Stimulated activated CD8-positive, alpha-beta memory T cell treated with anti-CD3 and anti-CD28 coated beads, Interleukin-12 subunit alpha, Interleukin-12 subunit beta, amount 100 ng/mL, for 24 hours (primary cell): Measurements from ENCODE around the gene TMEM45A.
A peak's percentile ranks its signal among the peaks of the same experiment; 100 is the strongest.
"Not testable (repeated sequence)": the region's sequence is repeated elsewhere in the genome, so short reads cannot be mapped to it uniquely, and the experiment has no call there.

Source experiments
- DNase-seq: peaks from one replicate; pipeline ENCODE4 v3.0.0-alpha.2; 2020; ENCODE audit errors: extremely low read depth

Gene TMEM45A

GRCh38 chr3:100492059-100493006 lies at the start of gene TMEM45A:
Gene TMEM45A, plus strand, starts transcription at chr3:100492619. Its CDS starts 62,593 bp downstream, at chr3:100555212.
- peak; percentile 52 for DNase-seq

DNA sequence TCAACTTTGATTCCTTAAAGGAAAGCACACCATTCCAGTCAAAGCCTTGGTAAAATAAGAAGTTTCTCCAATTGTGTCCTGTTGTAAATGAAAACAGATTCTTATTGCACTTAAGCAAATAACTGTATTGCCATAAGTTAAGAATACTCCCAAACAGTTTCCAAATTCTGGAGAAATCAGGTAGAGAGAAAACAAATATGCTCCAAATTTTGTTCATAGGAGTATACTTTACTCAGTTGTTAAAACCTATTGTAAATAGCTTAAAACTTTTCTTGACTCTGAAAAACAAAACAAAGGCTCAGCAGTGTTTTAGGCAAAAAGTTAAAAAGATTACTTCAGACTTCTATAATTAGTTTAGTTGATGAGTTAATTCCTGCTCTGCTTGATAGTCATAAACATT lies 48.7 kb upstream of the TMEM45A start:
- DNase-seq: no peak

GRCh38 chr3:100447067-100447466 lies 45.4 kb upstream of the TMEM45A start:
- not testable (repeated sequence) for DNase-seq

- DNase-seq: no peak
Measured at GRCh38 chr3:100448079-100448478, 44.3 kb upstream of the TMEM45A start.

DNA sequence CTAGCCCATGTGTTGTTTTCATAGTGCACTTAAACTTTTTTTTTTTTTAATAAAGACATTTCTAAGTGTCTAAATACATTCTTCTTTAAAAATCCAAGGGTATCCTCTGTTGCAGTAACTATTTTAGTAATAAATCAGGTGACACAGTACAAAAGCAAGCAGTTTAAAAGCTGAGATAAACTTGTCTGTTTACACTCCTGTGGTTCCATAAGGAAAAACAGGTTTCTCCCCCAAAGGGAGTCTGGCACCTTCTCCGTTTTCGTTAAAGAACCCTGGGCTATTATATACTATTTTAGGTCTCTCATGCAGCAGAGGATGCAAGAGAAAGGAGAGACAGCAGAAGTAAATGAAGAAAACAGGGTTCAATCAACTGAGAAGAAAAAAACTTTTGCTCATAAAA lies 43.2 kb upstream of the TMEM45A start:
- DNase-seq: no peak

DNA sequence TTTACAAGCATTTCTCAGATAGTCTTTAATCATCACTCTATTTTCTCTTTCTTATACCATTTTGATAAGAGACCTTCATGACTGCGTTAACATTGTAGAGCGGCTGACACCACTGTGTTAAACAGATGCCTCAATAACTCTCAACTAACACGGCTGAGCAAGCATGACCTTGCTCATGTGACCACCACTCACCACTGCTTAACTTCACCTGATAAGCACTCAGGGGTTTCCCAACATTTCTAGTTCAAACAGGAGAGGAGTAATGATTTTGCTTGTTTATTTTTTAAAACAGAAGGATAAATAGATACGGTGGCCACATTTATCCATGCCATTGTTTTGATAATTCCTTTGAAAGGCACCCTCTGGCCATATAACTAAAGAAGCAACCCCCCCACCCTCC lies 37.7 kb upstream of the TMEM45A start:
- no peak for DNase-seq

- no peak for DNase-seq
Measured at GRCh38 chr3:100455841-100456550, 36.4 kb upstream of the TMEM45A start.

- no peak for DNase-seq
Measured at GRCh38 chr3:100456745-100457144, 35.7 kb upstream of the TMEM45A start.

DNA sequence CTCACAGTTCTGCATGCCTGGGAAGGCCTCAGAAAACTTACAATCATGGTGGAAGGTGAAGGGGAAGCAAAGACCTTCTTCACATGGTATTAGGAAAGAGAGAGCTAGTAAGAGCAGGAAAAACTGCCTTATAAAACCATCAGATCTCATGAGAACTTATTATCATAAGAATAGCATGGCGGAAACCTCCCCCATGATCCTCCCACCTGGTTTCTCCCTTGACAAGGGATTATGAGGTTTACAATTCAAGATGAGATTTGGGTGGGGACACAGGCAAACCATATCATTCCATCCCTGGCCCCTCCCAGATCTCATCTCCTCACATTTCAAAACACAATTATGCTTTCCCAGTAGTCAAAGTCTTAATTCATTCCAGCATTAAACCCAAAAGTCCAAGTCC lies 34.6 kb upstream of the TMEM45A start:
- DNase-seq: no peak

DNA sequence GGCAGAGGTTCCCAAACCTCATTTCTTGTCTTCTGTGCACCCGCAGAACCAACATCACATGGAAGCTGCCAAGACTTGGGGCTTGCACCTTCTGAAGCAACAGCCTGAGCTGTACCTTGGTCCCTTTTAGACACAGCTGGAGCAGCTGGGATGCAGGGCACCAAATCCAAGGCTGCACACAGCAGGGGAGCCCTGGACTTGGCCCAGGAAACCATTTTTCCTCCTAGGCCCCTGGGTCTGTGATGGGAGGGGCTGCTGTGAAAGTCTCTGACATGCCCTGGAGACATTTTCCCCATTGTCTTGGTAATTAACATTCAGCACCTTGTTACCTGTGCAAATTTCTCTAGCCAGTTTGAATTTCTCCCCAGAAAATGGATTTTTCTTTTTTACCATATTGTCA lies 33.6 kb upstream of the TMEM45A start:
- DNase-seq: no peak

- DNase-seq: no peak
Measured at GRCh38 chr3:100463002-100463401, 29.4 kb upstream of the TMEM45A start.

DNA sequence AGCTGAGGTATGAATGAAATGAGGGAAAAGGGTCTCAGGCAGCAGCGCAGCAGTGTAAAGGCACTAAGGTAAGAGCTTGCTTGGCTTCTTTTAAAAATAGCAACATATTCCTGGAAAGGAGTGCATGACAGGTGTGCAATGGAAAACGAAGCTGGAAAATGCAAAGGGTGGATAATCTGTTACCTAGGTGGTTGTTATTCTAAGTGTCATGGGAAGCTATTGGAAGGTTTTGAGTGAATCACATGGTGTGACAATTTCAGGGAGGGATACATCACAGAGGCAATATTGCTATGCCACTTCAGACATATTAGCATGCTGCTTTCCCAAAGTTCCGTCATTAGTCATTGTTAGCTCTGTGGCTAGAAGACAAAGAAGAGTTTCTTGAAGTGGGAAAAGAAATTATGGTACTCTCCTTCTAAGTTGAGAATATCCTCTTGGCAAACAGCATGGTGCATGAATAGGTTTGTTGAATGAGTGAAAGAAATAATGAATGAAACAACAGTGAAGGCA lies 28.7 kb upstream of the TMEM45A start:
- no peak for DNase-seq

- DNase-seq: no peak
Measured at GRCh38 chr3:100465892-100466777, 26.3 kb upstream of the TMEM45A start.

GRCh38 chr3:100467133-100467532 lies 25.3 kb upstream of the TMEM45A start:
- DNase-seq: no peak

DNA sequence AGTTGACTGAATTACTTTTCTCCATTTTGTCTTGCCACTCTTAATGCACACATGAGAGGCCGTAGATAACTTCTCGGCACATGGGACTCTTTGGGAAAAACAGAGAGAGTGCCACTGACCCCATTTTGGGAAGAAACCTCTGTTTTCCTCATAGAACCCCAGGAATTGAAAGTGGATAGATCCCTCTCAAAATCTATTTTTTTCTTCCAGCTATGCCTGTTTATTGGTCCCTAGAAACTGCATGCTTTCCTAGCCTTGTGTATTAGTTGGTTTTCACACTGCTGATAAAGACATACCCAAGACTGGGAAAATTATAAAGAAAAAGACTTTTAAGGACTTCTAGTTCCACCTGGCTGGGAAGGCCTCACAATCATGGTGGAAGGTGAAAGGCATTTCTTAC lies 23.7 kb upstream of the TMEM45A start:
- no peak for DNase-seq

- DNase-seq: no peak
Measured at GRCh38 chr3:100470951-100471350, 21.5 kb upstream of the TMEM45A start.

DNA sequence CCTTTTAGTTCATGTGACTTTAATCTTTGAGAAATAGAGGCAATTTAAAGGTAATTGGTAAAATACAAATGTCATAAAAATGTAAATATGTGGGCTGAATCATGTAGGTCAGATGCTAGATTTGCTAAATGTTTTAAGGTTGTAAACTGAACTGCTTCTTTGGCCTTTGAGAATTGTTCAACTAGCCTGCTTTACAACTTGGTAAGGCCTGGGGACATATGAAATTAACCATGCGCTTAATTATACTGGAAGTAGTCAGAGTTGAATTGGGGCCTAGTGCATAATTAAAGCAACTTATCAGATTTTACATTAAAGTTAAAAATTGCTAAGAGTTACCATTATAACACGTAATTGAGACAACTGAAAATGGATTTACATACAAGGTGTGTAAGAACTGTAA lies 21.0 kb upstream of the TMEM45A start:
- DNase-seq: no peak

DNA sequence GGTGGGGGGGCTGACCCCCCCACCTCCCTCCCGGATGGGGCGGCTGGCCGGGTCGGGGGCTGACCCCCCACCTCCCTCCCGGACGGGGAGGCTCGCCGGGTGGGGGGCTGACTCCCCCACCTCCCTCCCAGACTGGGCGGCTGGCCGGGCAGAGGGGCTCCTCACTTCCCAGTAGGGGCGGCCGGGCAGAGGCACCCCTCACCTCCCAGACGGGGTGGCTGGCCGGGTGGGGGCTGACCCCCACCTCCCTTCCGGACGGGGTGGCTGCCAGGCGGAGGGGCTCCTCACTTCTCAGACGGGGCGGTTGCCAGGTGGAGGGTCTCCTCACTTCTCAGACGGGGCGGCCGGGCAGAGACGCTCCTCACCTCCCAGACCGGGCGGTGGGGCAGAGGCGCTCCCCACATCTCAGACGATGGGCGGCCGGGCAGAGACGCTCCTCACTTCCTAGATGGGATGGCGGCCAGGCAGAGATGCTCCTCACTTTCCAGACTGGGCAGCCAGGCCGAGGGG lies 14.5 kb upstream of the TMEM45A start:
- DNase-seq: not testable (repeated sequence)

- not testable (repeated sequence) for DNase-seq
Measured at GRCh38 chr3:100478521-100478920, 13.9 kb upstream of the TMEM45A start.

GRCh38 chr3:100480081-100480480 lies 12.3 kb upstream of the TMEM45A start:
- no peak for DNase-seq

DNA sequence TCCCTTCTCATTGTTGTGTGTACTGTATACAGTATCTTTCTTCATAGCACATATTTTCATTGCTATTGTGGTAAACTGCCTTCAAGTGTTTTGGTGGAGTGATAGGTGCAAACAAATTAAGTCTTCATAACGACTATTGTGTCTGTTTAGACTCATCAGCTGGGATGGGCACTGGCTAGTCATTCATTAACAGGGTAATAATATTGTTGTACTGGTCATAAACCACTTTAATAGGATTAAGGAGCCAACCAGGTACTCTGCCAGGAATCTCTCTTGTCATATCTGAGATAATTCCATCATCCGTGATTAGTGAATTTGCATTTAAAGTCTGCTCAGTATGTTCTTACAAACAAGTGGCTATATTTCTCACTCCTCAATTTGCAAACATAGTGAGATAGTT lies 10.2 kb upstream of the TMEM45A start:
- DNase-seq: no peak
